Stimulated activated CD8-positive, alpha-beta memory T cell treated with anti-CD3 and anti-CD28 coated beads, Interleukin-4, amount 100 ng/mL, for 24 hours (primary cell): ENCODE data around the gene VEGFD.

Experiments
- DNase-seq: peaks from one replicate; pipeline ENCODE4 v3.0.0-alpha.2; 2020; ENCODE audit warnings: low read depth

VEGFD gene

GRCh38 chrX:15384304-15384703 lies at the start of gene VEGFD:
Gene VEGFD, minus strand, starts transcription at chrX:15384413. Its CDS starts 467 bp downstream, at chrX:15383946.
- DNase-seq: no peak

DNA sequence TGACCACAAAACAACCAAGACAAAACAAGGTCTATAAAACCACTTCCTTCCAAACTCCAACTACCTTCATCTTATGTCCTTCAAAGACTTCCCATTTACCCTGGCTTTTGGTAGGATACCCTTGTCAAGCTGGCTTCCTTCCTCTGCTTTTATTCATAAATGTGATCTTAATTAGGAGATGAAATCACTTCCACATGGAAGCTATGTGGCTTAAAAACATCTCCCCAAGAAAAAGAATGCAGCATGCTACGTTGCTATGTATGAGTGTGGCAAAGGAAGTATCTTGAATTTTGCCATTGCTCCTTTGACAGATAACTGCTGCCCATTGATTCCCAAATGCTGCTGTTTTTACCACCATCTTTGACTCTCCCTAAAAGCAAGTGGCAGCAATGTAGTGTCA lies 46.4 kb upstream of the VEGFD start:
- DNase-seq: no peak

- no peak for DNase-seq
Measured at GRCh38 chrX:15430076-15430475, 45.9 kb upstream of the VEGFD start.

DNA sequence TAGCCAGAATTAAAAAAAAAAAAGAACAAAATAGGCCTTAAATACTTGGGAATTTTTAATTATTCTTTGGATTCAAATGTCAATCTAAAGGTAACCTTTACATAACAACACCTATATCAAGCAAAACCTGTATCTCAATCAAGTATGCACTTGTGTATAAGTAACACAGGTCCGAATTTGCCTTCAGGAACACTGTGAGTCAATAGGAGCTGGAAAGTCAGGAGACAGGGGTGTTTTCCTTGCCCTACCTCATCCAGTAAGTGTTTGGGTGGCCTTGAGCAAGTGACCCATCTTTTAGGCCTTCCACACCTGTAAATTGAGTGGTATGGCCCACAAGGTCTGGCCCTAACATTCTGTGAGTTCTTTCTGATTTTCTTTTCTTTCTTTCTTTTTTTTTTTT lies 40.8 kb upstream of the VEGFD start:
- no peak for DNase-seq

- no peak for DNase-seq
Measured at GRCh38 chrX:15418707-15419181, 34.5 kb upstream of the VEGFD start.

DNA sequence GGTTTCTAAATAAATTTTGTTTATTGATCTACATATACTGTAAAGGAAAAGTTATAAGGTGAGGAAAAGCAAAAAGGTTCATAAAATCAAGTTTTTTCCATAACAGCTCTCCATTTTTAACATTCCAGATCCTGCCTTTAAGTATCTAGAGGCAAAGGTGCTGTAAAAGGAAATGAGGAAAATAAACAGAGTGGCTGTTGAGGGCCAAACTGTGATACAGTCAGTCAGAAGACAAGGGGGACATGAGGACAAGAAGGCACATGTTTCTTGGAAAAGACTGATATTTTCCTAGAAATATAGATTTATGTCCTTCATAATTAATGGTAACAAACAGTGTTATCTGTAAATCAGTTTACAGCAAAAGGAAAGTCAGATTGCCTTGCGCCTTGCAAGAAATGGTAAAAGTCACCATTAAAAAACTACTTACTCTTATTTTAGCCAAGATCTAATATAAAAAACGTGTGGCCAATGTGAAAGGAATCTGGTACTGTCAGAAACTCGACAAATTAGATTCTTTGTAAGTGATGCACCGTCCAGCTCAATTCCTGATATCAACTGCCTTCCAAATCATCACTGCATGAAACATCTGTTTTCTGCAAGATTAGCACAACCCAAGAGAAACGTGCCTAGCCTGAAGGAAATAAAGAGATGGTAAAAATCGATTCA lies 34.0 kb upstream of the VEGFD start:
- DNase-seq: no peak

GRCh38 chrX:15416133-15416993 lies 32.1 kb upstream of the VEGFD start:
- DNase-seq: no peak

- no peak for DNase-seq
Measured at GRCh38 chrX:15413101-15413500, 28.9 kb upstream of the VEGFD start.

DNA sequence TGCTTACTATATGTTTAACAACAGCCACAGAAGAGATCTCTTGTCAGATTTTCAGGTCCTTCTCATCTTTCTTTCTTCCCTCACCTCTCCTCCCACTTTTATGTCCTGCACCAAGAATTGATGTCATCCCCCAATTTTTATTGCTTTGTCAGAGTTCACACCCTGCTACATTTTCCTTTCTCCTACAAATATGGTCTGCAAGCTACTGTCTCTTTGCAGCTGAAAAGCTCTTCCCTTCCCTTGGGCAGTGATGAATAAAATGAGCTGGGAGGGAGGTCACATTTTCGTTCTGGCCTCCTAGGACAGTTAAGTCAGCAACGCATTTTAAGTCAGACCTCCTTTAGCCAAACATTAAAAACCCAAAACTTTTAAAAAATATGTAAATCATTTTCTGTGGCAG lies 26.7 kb upstream of the VEGFD start:
- no peak for DNase-seq

GRCh38 chrX:15410430-15410829 lies 26.2 kb upstream of the VEGFD start:
- DNase-seq: no peak

- DNase-seq: no peak
Measured at GRCh38 chrX:15405846-15406245, 21.6 kb upstream of the VEGFD start.

DNA sequence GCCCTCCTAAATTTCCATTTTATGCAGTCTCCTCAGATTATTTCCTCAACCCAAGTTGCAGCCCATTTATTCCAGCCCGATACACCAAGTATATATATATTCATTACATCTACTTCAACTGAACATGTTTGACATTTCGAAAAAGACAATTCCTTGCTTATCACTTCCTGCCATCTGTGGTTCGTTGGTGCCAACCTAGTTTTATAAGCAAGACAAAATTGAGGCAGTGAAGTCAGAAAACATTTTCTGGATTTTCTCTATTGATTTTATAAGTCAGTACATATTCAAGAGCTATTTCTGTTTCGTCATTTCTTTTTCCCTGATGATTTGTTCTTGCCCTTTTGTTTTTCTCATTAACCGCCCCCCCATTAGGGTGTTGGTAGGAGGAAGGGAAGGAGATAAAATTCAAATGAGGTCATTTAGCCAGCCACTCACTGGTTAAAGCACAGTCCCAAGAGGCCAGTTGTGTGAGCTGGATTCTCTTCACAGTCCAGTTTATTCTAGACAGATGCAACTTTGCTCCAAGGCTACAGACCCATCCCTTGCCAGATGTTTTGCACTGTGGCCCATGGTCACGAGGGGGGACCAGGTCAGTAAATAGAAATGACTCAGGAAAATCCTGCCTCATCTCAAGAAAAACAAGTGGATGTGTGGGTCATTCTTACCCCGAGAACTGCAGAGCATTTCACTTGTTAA lies 20.3 kb upstream of the VEGFD start:
- no peak for DNase-seq

DNA sequence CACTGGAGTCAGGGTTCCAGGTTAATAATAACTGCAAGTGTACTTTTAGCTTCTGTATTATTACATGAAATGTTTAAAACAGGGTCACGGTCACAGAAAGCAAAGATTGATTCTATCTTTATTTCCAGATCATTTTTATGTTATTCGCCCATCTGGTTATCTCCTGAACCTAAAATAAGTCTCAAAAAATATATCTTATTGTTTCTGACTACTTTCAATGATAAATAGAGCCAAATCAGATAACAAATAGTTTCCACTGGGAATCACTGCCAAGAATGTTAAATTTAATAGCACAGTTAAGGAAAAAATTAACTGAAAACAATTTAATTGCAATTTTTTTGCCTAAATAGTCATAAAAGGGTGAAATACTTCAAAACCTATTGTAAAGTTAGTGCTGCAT lies 17.2 kb upstream of the VEGFD start:
- DNase-seq: no peak

- DNase-seq: no peak
Measured at GRCh38 chrX:15399962-15400391, 15.8 kb upstream of the VEGFD start.

- no peak for DNase-seq
Measured at GRCh38 chrX:15398874-15399273, 14.7 kb upstream of the VEGFD start.

DNA sequence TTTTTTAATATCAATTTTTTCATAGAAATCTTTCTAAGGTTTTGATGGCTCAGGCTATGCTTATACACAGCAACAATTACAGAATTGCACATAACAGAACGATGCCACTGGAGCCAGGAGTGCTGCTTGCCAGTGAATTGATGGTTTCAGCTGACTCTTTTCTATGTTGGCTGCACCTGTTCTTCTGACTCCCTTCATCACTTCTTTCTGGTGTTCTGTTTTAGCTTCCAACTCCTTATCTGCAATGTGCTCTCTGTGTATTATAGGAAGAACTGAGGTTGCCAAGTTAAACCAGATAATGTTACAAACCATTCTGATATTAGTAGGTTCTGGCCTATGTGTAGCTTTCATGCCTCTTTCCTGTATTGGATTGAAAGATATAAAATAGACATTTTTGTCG lies 11.6 kb upstream of the VEGFD start:
- DNase-seq: no peak

DNA sequence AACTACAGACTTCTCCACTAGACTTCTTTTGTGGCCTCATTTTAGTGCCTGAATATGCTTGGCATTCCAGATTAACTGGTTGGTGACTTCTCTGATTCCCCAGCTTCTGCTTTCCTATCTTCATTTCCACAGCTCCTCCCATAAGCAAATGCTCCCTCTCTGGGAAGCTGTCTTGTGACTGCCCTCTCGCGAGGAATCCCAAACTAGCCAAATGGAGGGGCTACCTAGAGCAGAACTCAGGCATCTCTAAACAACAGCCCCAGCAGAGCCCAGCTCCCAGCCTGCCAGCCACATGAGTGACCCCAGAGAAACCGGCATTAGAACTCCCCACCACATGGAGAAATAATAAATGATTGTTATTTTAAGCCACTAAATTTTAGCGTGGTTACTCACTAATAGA lies 7.6 kb upstream of the VEGFD start:
- no peak for DNase-seq

- DNase-seq: no peak
Measured at GRCh38 chrX:15382813-15383212, 1.4 kb downstream of the VEGFD start.

DNA sequence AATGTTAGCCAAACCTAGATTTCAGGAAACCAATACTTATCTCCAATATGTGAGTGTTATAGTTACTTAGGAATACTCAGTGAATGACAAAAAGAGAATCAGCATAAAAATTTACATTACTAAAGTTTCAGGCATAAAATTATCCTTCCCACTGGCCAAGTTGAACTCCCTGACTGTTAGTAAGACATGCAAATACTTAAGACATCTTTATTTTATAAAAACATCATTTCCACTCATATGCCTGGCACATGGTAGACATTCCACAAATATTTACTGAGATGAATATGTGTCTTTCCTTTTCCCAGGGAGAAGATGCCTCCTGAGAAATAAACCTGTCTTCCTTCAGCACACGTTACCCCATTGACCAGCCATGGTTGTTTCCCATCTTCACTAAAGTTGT lies 7.3 kb downstream of the VEGFD start:
- no peak for DNase-seq

DNA sequence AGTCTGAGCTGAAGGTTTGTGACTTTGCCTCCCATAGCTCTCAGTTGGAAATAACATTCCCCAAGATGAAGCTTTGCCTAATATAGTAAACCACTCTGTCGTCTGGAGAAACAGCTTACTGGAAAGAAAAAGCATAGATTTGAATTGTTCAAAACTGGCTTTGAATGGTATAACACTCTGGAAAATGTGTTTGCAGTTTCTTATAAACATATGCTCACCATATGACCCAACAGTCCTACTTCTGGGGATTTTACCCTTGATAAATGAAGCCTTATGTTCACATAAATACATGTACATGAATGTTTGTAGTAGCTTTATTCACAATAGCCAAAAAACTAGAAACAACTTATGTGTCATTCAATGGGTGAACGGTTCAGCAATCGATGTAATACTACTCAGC lies 10.2 kb downstream of the VEGFD start:
- no peak for DNase-seq

GRCh38 chrX:15366506-15367352 lies 17.5 kb downstream of the VEGFD start:
- DNase-seq: no peak

DNA sequence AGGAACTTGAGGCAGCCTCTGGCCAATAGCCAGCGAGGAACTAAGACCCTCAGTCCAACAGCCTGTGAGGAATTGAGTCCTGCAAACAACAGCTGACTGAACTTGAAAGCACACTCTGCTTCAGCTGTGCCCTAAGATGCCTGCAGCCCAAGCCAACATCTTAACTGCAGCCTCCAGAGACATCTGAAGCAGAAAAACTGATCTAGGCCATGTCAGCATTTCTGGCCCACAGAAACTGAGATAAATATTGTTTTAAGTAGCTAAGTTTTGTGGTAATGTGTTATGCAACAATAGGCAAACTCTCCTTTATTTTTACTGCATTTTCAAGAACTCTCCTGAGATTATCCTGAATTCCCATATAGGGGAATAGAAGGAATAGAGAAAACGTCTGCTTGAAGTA lies 24.5 kb downstream of the VEGFD start:
- DNase-seq: no peak
